IPS-11a (cell line): Measurements from ENCODE around the gene ACTRT3.
"Not testable (repeated sequence)": the region's sequence is repeated elsewhere in the genome, so short reads cannot be mapped to it uniquely, and the experiment has no call there.

ENCODE experiments used
- H3K4me3 ChIP-seq: one replicate; pipeline ENCODE4 v1.5.1; 2013; ENCODE audit warnings: low read depth, low read length, control low read depth

The ACTRT3 gene

GRCh38 chr3:169772897-169773816 is 3.8 kb upstream of the ACTRT3 start, which contains the start of gene MYNN:
Gene MYNN, plus strand, starts transcription at chr3:169773396. Its CDS starts 900 bp downstream, at chr3:169774296.
- peak within 1 kb of the TSS; percentile 95 for H3K4me3 ChIP-seq

GRCh38 chr3:169772305-169772896 is 3.0 kb upstream of the ACTRT3 start:
- H3K4me3 ChIP-seq = peak overlapping the region; percentile 95

GRCh38 chr3:169771497-169772304 is 2.3 kb upstream of the ACTRT3 start:
- peak overlapping the region; percentile 95 for H3K4me3 ChIP-seq

DNA sequence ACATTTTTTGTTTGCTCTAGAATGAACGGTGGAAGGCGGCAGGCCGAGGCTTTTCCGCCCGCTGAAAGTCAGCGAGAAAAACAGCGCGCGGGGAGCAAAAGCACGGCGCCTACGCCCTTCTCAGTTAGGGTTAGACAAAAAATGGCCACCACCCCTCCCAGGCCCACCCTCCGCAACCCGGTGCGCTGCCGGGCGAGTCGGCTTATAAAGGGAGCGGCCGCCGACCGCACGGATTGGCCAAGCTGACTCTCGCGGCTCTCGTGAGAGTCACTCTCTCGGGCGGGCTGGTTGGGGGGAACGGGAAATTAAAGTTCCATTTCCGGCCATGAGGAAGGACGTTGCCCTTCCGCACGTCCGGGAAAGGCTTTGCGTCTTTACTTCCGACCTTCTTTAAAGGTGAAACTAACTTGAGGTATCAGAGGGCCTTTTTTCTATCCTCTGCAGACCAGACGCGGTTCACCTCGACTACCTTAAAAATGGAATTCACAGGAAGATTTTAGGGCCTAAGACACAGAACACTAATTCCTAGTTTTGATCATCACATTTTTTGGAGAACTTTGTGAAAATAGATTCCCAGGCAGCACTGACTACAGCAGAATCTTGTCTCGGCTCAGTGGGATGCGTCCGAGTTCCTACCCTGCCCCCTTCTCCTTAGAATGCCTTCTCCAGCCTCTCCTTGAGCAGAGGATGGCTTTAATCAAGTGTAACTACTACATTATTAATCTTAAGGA is 4.3 kb downstream of the ACTRT3 start, which contains the start of gene TERC:
TSS of gene TERC (minus strand) at position 179 of the 731 bp plus-strand sequence.
- peak within 1 kb of the TSS; percentile 66 for H3K4me3 ChIP-seq

- peak overlapping the region; percentile 66 for H3K4me3 ChIP-seq
Observed at GRCh38 chr3:169764312-169764881, 5.0 kb downstream of the ACTRT3 start.

- no peak overlapping the region for H3K4me3 ChIP-seq
Observed at GRCh38 chr3:169760479-169760878, 8.9 kb downstream of the ACTRT3 start.

DNA sequence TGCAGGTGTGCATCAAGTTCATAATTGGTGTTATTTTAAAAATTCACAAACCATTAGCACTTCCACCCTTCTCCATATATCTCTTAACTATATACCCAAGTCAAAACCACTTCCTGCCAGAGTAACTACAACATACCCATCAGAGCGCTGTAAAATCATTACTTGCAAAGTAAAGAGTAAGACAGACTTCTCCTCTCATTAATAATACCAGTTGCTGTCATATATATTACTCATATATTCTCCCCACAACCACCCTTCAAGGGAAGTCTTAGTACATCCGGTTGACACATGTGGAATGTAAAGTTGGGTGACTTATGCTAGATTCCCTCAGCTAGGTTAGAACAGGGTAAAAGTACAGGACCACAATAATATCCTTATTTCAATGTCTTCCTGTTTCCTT is 10.1 kb downstream of the ACTRT3 start:
- no peak overlapping the region for H3K4me3 ChIP-seq

GRCh38 chr3:169758359-169758994 is 10.9 kb downstream of the ACTRT3 start:
- no peak overlapping the region for H3K4me3 ChIP-seq

- no peak overlapping the region for H3K4me3 ChIP-seq
Observed at GRCh38 chr3:169755488-169755887, 13.9 kb downstream of the ACTRT3 start.

GRCh38 chr3:169754711-169755110 is 14.7 kb downstream of the ACTRT3 start:
- H3K4me3 ChIP-seq = no peak overlapping the region

GRCh38 chr3:169751875-169752274 is 17.5 kb downstream of the ACTRT3 start:
- no peak overlapping the region for H3K4me3 ChIP-seq

GRCh38 chr3:169750665-169751064 is 18.7 kb downstream of the ACTRT3 start:
- no peak overlapping the region for H3K4me3 ChIP-seq

GRCh38 chr3:169748670-169749069 is 20.7 kb downstream of the ACTRT3 start:
- H3K4me3 ChIP-seq = no peak overlapping the region

DNA sequence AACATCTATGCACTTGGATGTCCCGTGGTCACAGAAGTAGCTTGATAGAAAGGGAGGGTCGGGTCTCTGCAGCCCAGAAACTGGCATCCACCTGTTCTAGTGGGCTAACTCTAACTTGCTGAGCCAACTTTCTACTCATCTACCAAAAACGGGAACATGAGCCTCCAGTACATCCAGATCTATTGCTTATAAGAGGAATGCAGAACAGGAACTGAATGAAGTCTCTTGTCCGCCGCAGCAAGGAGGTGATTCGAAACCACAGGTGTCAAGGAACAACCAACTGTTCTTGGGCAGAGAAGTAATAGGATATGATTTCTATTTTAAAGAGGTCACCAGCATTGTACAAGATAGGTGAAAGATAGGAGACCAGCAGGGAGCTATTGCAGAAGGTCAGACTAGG is 22.4 kb downstream of the ACTRT3 start:
- H3K4me3 ChIP-seq = no peak overlapping the region

- no peak overlapping the region for H3K4me3 ChIP-seq
Observed at GRCh38 chr3:169744366-169745054, 24.9 kb downstream of the ACTRT3 start.

DNA sequence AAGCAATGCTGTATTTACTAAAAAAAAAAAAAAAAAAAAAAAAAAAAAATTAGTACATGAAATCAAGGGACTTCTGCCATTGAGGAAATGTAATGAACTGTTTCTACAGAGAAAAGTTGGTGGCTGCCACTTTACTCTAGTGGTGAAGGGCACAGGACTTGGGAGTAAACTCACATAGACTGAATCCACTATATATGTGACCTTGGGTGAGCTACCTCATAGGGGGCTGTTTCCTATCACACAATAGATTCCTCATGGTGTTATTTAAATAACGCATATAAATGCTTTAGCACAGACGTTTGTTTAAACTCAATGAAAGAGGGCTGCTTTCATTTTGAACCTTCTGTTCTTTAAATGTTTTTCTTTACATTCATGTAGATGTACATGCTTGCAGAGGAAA is 30.3 kb downstream of the ACTRT3 start:
- no peak overlapping the region for H3K4me3 ChIP-seq

GRCh38 chr3:169731857-169732256 is 37.5 kb downstream of the ACTRT3 start:
- not testable (repeated sequence) for H3K4me3 ChIP-seq

DNA sequence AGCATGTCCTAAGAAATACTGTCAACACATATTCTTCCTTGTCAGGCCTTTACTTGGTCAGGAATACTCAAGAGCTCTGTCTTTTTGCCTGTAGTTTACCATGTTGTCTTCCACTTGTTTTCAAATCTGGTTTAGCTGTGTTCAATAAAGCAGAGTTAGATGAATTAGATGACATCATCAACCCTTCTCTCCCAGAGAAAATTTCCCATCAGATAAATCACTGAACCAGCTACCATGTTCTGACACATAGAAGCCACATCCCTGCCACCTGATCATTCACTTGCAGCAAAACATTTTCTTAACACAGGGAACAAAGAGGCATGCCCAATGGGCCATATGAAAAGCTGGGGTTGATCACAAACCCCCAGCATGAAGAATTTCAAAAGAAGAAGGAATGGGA is 46.6 kb downstream of the ACTRT3 start:
- H3K4me3 ChIP-seq = no peak overlapping the region

DNA sequence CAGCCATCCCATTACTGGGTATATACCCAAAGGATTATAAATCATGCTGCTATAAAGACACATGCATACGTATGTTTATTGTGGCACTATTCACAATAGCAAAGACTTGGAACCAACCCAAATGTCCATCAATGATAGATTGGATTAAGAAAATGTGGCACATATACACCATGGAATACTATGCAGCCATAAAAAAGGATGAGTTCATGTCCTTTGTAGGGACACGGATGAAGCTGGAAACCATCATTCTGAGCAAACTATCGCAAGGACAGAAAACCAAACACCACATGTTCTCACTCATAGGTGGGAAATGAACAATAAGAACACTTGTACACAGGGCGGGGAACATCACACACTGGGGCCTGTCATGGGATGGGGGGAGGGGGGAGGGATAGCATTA is 50.9 kb downstream of the ACTRT3 start:
- not testable (repeated sequence) for H3K4me3 ChIP-seq
